Melanocyte of skin (primary cell): Measurements from ENCODE around the gene OOSP2. TPM values are rescaled to one million over a fixed set of nuclear protein-coding genes. Genes with fewer than 3 reads are reported as not detected.

Source experiments
- total RNA-seq, 2 donors: library from RNA; depleted of rRNA; stranded (reverse); fragments of >200 nt; gene quantifications; 2 replicates each; pipeline ENCODE4 v1.2.3, GENCODE V29; 2012

OOSP2 gene
- total RNA-seq, result not detected

GRCh38 chr11:60040109-60040508 is at the start of gene OOSP2:
TSS of gene OOSP2 (plus strand) at chr11:60040409. CDS start at chr11:60040460, 51 bp downstream.

GRCh38 chr11:60016881-60017280 is 23.3 kb upstream of the OOSP2 start, which contains the start of gene OOSP4B:
TSS of gene OOSP4B (plus strand) at chr11:60017181.

GRCh38 chr11:60056349-60056969 is 16.2 kb downstream of the OOSP2 start, which contains the start of gene MS4A3:
TSS of gene MS4A3 (plus strand) at chr11:60056665. CDS start at chr11:60061161, 4,496 bp downstream.

GRCh38 chr11:60088364-60088763 is 48.2 kb downstream of the OOSP2 start, which contains the start of gene MS4A2:
TSS of gene MS4A2 (plus strand) at chr11:60088664. CDS start at chr11:60088766, 102 bp downstream.

Other genes starting within 250 kb of the OOSP2 start
- 10 to 100 TPM; 49.9 to 81.9 TPM for gene MRPL16, start 229.6 kb upstream of the OOSP2 start, total RNA-seq
- gene CBLIF, start 194.9 kb upstream of the OOSP2 start, total RNA-seq, result not detected
- gene TCN1, start 173.9 kb upstream of the OOSP2 start, total RNA-seq, result 10 to 100 TPM in 1 of 2 donors, 1 to 10 TPM in 1; 8.7 to 18.2 TPM
- not detected for gene OOSP3, start 161.6 kb upstream of the OOSP2 start, total RNA-seq
- under 1 TPM in 1 of 2 donors, not detected in 1; 0.34 TPM for gene OOSP1, start 102.0 kb upstream of the OOSP2 start, total RNA-seq
- under 1 TPM in 1 of 2 donors, not detected in 1; 0.69 TPM for gene OOSP4A, start 76.4 kb upstream of the OOSP2 start, total RNA-seq
- not detected for gene OOSP4B, start 23.2 kb upstream of the OOSP2 start, total RNA-seq
- gene MS4A3, start 16.3 kb downstream of the OOSP2 start, total RNA-seq, result not detected
- not detected for gene MS4A2, start 48.3 kb downstream of the OOSP2 start, total RNA-seq
- not detected for gene MS4A6A, start 142.7 kb downstream of the OOSP2 start, total RNA-seq
- gene MS4A4E, start 202.7 kb downstream of the OOSP2 start, total RNA-seq, result not detected
- gene MS4A4A, start 240.3 kb downstream of the OOSP2 start, total RNA-seq, result not detected